ENCODE measurements around the gene KRT82.
"Not testable (repeated sequence)": the region's sequence is repeated elsewhere in the genome, so short reads cannot be mapped to it uniquely, and the experiment has no call there.

The KRT82 gene

DNA sequence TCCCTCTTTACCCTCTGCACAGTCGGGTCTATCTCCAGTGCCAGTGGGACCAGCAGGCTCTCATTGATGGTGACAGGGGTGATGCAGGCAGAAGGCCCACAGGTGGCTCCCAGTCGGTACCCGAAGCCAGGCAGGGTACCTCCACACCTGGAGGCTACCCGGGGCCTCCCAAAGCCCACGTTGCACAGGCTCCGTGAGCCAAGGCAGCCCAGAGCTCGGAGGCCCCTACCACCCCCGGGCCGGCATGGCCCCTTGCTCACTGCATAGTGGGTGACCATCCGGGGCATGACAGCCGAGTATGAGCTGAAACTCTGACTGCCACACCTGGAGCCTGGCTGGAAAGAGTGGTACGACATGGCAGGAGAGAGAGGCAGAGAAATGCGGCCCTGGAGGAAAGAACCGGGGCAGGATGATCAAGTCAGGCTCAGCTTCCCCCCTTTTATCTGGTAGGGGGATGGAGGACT is at the start of gene KRT82:
Gene KRT82 (minus strand): TSS at position 414 of the 464 bp plus-strand sequence. CDS start 58 bp downstream, at position 356.
- TF ChIP-seq, protein P1, sequence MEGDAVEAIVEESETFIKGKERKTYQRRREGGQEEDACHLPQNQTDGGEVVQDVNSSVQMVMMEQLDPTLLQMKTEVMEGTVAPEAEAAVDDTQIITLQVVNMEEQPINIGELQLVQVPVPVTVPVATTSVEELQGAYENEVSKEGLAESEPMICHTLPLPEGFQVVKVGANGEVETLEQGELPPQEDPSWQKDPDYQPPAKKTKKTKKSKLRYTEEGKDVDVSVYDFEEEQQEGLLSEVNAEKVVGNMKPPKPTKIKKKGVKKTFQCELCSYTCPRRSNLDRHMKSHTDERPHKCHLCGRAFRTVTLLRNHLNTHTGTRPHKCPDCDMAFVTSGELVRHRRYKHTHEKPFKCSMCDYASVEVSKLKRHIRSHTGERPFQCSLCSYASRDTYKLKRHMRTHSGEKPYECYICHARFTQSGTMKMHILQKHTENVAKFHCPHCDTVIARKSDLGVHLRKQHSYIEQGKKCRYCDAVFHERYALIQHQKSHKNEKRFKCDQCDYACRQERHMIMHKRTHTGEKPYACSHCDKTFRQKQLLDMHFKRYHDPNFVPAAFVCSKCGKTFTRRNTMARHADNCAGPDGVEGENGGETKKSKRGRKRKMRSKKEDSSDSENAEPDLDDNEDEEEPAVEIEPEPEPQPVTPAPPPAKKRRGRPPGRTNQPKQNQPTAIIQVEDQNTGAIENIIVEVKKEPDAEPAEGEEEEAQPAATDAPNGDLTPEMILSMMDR (IDR thresholded peaks at IDR 0.05; ENCODE audit: extremely low read depth, missing control alignments), result no peak
- no peak for DNase-seq (ENCODE audit: low spot score)

DNA sequence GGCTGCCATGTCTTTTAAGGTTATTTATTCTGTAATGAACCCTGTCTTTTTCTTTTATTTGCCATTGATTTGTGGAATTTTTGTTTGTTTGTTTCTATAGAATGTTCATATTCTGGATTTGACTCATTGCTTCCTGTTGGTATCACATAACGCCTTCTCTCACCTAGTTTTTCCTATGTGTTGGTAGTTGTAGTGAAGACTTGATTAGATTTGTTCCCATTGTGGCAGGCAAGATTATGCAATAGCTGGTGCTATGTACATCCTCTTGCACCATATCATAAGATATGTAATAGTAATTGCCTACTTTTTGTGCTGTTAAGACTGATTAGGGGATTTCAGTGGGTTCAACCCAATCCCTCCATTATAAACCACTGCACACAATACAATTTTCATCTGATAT is 49.7 kb upstream of the KRT82 start:
- no peak for DNase-seq (ENCODE audit: low spot score)
- TF ChIP-seq, protein P1 (IDR thresholded peaks at IDR 0.05; ENCODE audit: extremely low read depth, missing control alignments), result no peak

DNA sequence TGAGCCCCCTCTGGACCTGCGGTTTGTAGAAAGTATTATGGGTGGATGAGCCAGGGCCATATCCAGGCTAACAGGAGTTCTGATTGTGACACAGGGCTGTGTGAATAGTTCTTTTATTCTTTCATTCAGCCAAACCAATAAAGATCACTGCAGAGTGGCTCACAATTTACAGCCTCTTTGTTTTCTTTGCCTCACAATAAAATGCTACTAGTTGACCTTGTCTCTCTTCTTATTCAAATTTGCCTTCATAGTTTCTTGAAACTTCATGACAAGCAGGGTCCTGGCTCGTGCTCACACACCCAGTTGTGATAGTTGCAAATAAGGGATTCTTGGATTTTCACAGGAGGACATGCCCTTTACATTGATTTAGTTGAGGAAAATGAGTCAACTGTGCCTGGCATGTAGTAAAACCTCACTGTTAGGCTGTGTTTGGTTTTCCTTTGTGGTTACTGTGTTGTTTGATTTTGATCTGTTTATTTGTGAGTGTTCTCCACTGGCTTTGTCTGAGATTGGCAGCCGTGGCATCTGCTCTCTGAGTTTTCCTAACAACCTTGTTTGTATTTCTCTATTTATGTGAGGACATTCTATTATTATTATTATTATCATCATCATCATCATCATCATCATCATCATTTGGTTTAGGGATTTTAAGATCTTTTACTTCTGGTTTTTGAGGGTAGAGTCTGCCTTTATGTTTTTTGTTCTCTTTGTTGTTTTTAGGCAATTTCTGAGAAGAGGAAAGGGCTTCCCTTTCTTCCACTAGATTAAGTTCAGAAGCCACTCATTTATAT is 48.5 kb upstream of the KRT82 start:
- TF ChIP-seq, protein P1 (IDR thresholded peaks at IDR 0.05; ENCODE audit: extremely low read depth, missing control alignments), result no peak
- DNase-seq (ENCODE audit: low spot score), result no peak

DNA sequence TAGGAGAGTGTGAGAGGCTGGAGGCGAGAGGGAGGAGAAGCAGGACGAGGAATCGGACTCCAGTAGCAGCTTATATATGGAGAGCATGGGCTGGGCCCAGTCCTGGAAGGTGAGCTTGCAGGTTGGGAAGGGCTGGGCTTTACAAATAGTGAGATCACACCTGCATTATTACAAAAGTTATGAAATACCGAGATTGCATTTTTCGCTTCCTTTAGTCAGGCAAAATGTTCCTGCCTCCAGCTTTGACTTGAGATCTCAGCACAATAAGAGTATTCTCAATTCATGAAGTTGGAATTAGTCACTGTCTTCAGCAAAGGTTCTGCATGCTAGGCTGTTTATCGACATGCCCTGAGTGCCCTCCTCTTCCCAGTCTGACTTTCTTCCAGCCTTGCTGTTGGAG is 46.0 kb upstream of the KRT82 start, which contains the start of gene KRT6B:
Gene KRT6B (minus strand): TSS at position 46 of the 400 bp plus-strand sequence. CDS start 68 bp downstream, outside the sequence.
- DNase-seq (ENCODE audit: low spot score), result no peak
- TF ChIP-seq, protein P1 (IDR thresholded peaks at IDR 0.05; ENCODE audit: extremely low read depth, missing control alignments), result no peak

DNA sequence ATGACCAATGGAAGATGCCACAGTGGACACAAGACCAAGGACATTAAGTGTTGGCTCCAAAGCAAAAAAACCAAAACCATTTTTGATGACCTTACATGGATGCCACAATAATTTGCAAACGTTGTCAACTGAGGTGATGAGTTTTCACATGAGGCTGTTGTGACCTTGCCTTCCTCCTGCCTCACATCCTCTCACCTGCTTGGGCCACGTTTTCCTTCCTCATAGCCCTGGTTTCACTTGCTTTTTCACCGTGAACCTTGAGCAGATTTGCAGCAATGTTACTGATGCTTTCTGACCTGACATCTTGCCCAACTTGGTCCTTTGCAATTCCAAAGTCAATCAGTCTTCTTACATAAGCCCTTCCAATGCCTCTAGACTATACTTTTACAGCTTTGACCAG is 42.1 kb upstream of the KRT82 start:
- TF ChIP-seq, protein P1 (IDR thresholded peaks at IDR 0.05; ENCODE audit: extremely low read depth, missing control alignments), result no peak
- no peak for DNase-seq (ENCODE audit: low spot score)

DNA sequence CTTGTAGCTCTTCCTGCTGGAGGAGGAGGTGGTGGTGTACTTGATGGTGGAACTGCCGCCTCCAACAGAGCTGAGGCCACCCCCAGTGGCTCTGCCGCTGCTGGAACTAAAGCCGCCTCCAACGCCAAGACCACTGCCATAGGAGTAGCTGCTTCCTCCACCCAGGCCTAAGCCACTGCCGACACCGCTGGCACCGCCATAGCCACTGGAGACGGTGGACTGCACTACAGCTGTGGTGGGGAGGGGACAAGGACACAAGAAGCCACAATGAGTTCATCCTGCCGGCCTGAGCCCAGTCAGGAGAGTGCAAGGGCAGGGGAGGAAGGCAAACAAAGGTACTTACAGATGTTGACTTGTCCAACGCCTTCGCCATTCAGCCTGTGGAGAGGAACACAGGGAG is 41.1 kb upstream of the KRT82 start:
- not testable (repeated sequence) for DNase-seq (ENCODE audit: low spot score)

DNA sequence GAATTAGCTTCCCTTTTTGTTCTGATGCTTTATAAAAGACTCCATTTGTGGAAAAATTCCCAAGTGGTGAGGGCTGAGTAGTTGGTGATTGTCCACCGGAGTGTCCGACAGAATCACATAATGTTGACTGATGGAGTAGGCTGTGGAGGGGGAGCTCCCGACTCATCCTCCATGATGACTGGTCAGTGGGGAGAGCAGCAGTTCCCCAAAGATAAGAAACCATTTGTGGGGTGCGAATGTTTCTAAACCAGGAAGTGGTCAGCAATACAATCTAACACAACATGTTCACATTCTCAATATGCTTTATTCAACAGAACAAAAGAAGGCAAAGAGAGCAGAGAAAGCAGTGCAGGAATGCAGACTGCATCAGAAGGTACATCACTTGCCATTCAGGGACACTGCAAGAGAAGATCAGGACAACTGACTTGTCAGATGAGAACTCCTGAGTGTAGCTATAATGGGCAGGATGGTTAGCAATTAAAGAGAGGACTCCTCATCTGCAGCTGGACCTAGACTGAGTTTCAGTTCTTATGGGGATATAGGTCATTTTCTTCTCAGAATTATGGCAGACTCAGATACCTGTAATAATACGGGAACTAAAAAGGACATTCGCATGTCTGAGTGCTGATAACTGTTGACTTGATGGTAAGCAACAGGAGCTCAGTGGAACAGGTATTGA is 40.4 kb upstream of the KRT82 start:
- TF ChIP-seq, protein P1 (IDR thresholded peaks at IDR 0.05; ENCODE audit: extremely low read depth, missing control alignments), result no peak
- no peak for DNase-seq (ENCODE audit: low spot score)
